Activated CD8-positive, alpha-beta memory T cell treated with anti-CD3 and anti-CD28 coated beads, Interleukin-2, amount 10 ng/mL, durations not matched to agents 7 days and 5 days (primary cell): ENCODE measurements around the gene RNMT. TPM values are rescaled to one million over a fixed set of nuclear protein-coding genes. Genes with fewer than 3 reads are reported as not detected.

Source experiments
- ATAC-seq: fragments of 150-1000 bp; cut with Tn5 transposase; one replicate; pipeline ENCODE4 v1.10.0; 2021; ENCODE audit warnings: moderate library complexity
- CTCF ChIA-PET: fragments of 350-600 bp; sonication (Branson Sonifier 250); formaldehyde crosslinking; loops from one replicate; lab custom pipeline; 2021; ENCODE audit warnings: antibody characterized with exemption; lab: Charles Lee
- DNase-seq: peaks from one replicate; pipeline ENCODE4 v3.0.0-alpha.2; 2020
- H3K27ac Mint-ChIP-seq: one replicate; pipeline ENCODE4 v1.8.0; 2021; ENCODE audit warnings: mild to moderate bottlenecking, mixed read lengths
- H3K27me3 Mint-ChIP-seq: one replicate; pipeline ENCODE4 v1.8.0; 2021; ENCODE audit warnings: mixed read lengths
- H3K36me3 Mint-ChIP-seq: one replicate; pipeline ENCODE4 v1.8.0; 2021; ENCODE audit warnings: mild to moderate bottlenecking, mixed read lengths
- H3K4me1 Mint-ChIP-seq: one replicate; pipeline ENCODE4 v1.8.0; 2021; ENCODE audit warnings: mixed read lengths
- H3K4me3 Mint-ChIP-seq: one replicate; pipeline ENCODE4 v1.8.0; 2021; ENCODE audit warnings: mild to moderate bottlenecking, moderate library complexity, mixed read lengths
- H3K9me3 Mint-ChIP-seq: one replicate; pipeline ENCODE4 v1.8.0; 2022; ENCODE audit warnings: low read depth, mixed read lengths
- total RNA-seq, 2 experiments: library from RNA; stranded (reverse); gene quantifications; one replicate each; pipeline ENCODE4 v1.2.3, GENCODE V29; 2021

RNMT gene
- total RNA-seq, 2 experiments from 2014 or later: 28.0 to 35.5 TPM

GRCh38 chr18:13809043-13809430 is 82.6 kb downstream of the RNMT start:
- ATAC-seq (no peak), DNase-seq (no peak)
- H3K27ac Mint-ChIP-seq: no peak overlapping the region
- peaks cover 47% of the 10 kb centered on the region for H3K27me3 Mint-ChIP-seq
- no peaks in the 10 kb centered on the region for H3K36me3 Mint-ChIP-seq
- H3K4me3 Mint-ChIP-seq: no peak overlapping the region
- CTCF ChIA-PET: no interaction called here
- H3K4me1 Mint-ChIP-seq: no peaks in the 10 kb centered on the region
- no peaks in the 10 kb centered on the region for H3K9me3 Mint-ChIP-seq

- DNase-seq (no peak), ATAC-seq (no peak)
- H3K4me3 Mint-ChIP-seq: no peak overlapping the region
- H3K27ac Mint-ChIP-seq: no peak overlapping the region
- CTCF ChIA-PET: no interaction called here
- no peaks in the 10 kb centered on the region for H3K36me3 Mint-ChIP-seq
- H3K4me1 Mint-ChIP-seq: no peaks in the 10 kb centered on the region
- peaks cover 41% of the 10 kb centered on the region for H3K27me3 Mint-ChIP-seq
- H3K9me3 Mint-ChIP-seq: no peaks in the 10 kb centered on the region
Measured at GRCh38 chr18:13809531-13810255, 83.2 kb downstream of the RNMT start.

DNA sequence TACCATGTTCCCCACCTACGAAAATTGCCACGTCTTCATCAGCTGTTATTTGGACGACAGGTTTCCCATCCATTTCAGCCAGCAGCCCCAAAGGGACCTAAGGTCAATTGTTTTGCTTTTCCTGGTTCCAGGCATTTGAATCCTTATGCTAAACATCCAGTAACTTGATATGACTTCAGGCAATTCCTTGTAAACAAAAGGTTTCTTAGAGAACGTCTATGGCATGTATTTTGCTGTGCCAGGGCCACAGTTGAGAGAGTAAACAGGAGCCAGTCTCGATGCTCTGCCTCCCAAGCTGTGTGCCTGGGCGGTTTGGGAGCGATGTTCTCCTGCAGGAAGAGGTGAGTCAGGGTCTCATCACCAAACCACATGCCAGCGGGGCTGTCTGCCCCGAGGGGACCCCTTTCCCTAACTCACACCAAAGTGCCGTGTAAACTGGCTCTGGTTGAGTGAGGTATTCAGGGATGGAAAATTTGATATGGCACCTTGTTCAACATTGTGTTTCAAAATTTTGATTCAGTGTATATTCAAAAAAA is 84.5 kb downstream of the RNMT start:
- Mint-ChIP-seq H3K27ac (no peak overlapping the region), H3K27me3 (peaks cover 28% of the 10 kb centered on the region), H3K36me3 (no peaks in the 10 kb centered on the region), H3K4me1 (no peaks in the 10 kb centered on the region), H3K4me3 (no peak overlapping the region), H3K9me3 (no peaks in the 10 kb centered on the region)
- ATAC-seq (no peak), DNase-seq (no peak)
- CTCF ChIA-PET: no interaction called here

- no peak for ATAC-seq
- Mint-ChIP-seq H3K27ac (no peak overlapping the region), H3K4me3 (no peak overlapping the region), H3K36me3 (no peaks in the 10 kb centered on the region), H3K4me1 (no peaks in the 10 kb centered on the region), H3K27me3 (peaks cover 23% of the 10 kb centered on the region), H3K9me3 (no peaks in the 10 kb centered on the region)
- DNase-seq: no peak
- CTCF ChIA-PET: interaction anchor here (1.0 to 3.4 kb wide), 8 partner anchors 12 to 633 kb away, joined by 3 to 21 read pairs (median 5); partner anchors contain the start of gene MC5R
Measured at GRCh38 chr18:13811993-13812392, 85.5 kb downstream of the RNMT start.

DNA sequence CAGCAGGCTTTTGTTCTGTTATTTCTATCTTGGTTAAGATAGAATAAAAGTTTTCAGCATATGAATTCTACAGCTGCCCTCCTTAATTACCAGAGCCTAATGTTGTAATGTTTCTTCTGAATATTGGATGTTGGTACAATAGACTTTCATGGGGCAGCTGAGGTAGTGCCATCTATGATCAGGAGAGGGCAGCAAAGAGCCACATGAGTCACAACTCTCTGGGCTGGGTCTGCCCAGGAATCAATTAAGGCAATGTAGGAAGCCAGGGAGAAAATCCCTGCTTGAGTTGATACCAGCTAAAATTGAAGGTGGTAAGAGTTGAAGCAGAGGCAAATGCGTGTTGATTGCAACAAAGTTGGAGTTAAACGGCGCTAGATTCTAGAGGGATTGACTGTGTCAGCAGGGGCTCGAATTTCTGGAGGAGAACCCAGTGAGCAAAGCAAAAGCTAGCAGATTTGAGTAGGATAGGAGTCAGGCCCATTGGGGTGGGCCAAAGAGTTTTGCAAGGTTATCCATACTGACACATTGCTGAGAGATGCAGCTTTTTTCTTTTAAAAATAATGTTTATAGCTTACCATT is 86.9 kb downstream of the RNMT start:
- DNase-seq: peak; percentile 72
- H3K36me3 Mint-ChIP-seq: no peaks in the 10 kb centered on the region
- no peaks in the 10 kb centered on the region for H3K4me1 Mint-ChIP-seq
- no peaks in the 10 kb centered on the region for H3K9me3 Mint-ChIP-seq
- CTCF ChIA-PET: interaction anchor here (0.6 to 3.4 kb wide), 13 partner anchors 11 to 284 kb away, joined by 3 to 21 read pairs (median 3); partner anchors contain the start of gene MC5R
- no peak overlapping the region for H3K27ac Mint-ChIP-seq
- H3K4me3 Mint-ChIP-seq: no peak overlapping the region
- ATAC-seq: peak; percentile 82
- peaks cover 23% of the 10 kb centered on the region for H3K27me3 Mint-ChIP-seq

Other genes starting within 250 kb of the RNMT start
- gene FAM210A, start 115 bp upstream of the RNMT start, total RNA-seq: 10 to 100 TPM; 20.9 to 26.4 TPM
- gene MC5R, start 97.5 kb downstream of the RNMT start, total RNA-seq: under 1 TPM in 1 of 2 experiments, not detected in 1; 0.12 TPM
- not detected for gene MC2R, start 188.9 kb downstream of the RNMT start, total RNA-seq